Activated CD8-positive, alpha-beta memory T cell treated with anti-CD3 and anti-CD28 coated beads, Interleukin-2, amount 50 U/mL, for 48 hours (primary cell): ENCODE measurements around the gene SLC66A2.
"Not testable (repeated sequence)": the region's sequence is repeated elsewhere in the genome, so short reads cannot be mapped to it uniquely, and the experiment has no call there.

Experiments used
- DNase-seq: peaks from one replicate; pipeline ENCODE4 v3.0.0-alpha.2; 2020

SLC66A2 gene

DNA sequence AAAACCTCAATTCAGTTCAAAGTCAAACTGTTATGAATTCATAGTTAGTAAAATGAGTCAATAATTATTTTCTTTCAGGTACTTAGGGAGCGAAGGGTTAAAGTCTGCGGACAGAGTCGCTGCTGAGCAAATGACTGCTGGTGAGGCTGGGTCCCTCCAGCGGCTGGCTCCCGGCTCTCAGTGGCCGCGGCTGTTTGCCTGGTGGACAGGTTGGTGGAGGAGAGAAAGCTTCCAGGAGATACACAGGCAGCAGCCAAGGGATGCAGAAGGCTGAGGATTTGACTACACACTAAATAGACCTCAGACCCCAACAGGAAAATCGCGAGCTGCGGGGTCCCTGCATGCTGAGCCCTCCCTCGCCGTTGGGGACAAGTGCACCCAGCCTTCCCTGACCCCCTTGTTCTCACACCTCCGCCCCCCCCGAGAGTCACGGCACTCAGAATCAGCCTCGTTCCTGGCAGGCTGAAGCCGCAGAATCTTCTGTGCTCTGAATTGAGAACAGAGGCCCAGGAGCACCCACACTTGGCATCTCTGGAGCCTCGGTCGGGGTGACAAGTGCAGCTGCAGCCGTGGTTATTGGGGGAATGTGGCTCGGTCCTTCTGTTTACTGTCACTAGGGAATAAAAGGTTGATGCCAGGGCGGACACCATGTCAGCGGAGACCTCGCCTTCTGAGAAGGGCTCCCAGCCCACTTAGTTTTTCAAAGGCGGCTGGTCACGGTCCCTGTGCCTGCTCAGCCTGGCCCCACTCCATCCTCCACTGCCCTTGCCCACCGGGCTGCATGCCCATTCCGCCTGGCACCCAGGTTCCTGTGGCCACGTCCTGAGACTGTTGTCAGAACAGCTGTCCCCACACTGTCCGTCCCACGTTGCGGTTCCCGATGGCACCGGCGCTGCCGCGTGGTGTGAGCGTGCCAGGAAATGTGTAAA is 74.0 kb downstream of the SLC66A2 start:
- DNase-seq, result no peak

DNA sequence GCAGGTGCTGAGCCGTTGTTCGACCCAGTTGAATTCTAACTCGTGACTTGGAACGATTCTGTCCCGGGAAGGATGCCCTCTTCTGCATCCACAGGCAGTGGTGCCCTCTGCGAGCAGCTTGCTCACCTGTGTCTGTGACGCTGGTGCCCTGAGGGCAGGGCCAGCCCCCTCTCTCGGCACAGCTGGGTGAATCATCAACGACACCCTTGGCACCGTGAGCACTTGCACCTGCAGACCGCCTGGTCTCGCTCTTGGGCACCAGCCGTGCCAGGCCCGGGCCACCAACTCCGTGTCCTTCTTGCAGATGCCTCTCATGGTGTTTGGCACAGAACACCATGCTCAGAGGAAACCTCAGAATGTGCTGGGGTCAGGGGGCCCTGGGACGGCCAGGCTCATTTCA is 75.0 kb downstream of the SLC66A2 start:
- no peak for DNase-seq

DNA sequence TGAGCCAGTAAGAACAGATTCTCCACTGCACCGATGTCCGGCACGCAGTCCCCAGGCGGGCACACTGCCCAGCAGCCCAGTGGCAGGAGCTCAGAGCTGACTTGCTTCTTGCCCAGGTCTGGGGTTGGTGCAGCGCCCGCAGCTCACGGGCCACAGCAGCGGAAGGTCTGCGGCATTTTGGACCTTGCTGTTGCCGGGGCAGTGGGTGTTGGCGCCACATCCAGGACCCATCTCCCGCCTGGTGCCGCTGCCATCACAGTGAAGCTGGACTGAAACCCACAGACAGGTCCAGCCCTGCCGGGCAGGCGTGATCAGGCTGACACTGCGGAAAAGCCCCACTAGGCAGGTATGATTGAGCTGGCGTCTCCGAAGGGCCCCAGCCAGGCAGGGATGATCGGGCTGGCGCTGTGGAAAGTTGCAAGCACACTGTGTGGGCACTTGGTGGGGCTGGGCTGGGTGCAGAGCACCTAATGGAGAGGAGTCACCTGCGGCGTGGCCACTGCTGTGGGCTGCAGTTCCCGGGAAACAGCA is 75.5 kb downstream of the SLC66A2 start:
- DNase-seq, result peak; percentile 25

DNA sequence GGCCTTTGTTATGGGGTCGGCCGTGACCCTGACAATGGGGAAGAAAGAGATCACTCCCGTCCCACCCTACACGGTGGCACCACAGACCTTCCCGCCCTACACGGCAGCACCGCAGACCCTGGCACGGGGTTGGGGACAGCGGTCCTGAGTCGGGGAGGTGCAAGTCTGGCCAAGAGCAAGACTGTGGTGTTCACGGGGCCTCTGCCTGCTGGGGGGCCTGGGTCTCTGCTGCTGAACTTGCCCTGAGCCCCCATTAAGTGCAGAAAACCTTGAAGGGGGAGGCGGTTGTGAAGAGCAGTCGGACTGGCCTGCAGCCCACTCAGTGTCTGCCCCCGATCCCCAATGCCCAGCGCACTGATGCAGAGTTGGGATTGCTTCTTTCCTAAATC is 75.9 kb downstream of the SLC66A2 start:
- no peak for DNase-seq

DNA sequence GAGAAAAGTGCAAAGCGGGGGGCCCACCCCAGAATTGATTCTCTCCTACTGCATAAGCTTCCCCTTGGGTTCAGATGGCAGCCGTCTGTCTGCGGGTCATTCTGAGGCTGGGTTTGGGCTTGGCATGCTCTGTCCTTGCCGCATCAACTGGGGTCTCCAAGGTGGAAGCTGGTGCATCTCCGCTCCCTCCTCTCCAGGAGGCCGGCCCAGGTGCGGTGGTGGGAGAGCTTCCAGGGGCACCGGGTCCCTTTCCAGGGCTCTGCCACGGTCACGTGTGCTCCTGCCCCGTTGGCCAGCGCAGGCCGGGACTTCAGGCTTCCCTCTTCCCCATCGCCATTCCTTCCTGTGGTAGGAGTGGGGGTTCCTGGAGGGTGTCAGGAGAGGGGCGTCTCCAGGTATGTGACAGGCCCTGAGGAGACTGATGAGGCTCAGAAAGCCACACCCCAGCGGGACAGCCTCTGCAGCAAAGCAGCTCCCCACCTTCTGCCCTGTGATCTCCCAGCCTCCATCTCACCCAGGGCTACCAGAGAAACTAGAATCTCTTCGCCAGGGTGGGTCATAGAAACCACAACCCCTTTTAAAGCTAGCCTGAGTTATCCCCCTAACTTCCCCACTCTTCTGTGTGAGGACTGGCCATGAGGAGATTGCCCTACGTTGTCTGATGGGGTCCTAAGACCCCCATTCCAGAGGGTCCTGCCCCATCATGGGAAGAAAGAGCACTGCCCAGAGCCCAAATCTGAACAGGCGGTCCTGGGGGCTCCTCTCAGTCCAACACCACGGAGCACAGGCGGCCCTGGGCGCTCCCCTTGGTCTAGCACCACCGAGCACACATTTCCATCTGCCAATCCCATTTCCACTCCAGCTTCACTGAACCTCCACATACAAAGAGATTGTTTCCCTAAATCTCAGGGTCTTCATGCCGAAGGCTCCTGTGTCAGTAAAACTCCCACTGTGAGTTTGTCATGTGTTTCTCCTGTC is 76.6 kb downstream of the SLC66A2 start:
- DNase-seq, result no peak

DNA sequence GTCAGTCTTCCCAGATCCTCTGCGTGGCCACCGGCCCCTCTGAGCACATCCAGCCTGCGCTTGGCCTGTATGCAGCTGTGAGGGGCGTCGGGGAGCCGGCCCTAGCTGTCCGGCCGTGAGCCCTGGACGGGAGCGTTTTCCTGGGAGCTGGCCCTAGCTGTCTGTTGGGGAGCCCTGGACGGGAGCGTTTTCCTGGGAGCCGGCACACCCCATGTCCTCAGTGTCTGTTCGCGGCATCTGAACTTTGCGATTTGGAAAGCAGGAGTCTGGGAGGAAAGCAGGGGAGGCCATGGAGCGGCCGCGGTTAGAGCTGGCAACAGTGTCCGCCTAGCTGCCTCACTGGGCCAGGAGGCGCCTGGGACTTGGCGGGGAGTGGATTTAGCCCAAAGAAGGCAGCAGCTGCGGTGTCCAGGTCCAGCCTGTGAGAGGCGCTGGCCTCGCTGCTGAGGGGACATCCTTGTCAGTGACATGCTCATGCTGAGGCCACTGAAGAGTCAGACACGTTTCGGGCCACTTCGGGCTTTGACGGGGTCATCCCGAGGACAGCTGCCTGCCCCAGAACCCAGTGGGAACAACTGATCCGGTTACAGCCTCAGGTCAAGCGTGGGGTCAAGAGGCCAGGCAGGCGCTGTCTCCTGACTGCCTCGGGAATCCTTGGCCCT is 77.9 kb downstream of the SLC66A2 start:
- DNase-seq, result no peak

DNA sequence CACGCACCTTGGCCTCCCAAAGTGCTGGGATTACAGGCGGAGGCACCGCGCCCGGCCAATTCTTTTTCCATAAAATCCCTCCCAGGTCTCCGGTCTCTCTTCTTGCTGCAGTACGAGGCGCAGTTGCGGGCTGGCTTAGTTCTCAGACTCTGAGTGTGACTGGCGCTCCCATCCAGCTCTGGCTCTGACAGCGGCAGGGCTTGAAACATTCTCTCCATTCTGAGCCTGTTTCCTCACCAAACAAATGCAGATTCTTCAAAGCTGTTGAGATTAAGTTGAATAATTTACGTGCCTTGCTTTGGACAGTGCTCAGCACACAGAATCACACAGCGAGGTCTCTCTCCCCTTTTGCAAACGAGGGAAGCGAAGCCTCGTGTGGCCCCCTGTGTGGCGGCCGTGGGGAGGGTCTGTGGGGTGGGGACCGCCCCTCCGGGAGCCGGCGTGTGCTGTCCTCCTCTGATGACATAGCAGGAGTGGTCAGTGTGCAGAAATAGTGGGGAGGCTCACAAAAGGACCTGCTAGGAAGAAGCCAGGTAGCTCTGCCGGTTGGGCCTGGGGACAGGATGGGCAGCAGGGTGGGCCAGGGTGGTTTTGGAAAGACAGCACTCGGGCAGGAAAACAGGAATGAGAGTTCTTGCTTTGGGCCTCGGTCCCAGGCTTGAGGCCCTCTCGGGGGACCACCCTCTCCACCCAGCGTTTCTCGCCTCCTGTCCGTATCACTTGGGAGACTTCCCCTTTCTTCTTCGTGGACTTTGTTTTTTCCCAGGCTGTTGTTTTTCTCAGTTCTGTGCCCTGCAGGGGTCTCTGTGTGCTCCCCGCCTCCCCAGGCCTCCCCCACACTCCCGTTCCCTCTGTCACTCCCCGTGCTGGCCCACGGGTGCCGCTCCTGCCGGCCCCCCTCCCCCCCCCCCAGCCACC is 78.7 kb downstream of the SLC66A2 start:
- peak; percentile 34 for DNase-seq

DNA sequence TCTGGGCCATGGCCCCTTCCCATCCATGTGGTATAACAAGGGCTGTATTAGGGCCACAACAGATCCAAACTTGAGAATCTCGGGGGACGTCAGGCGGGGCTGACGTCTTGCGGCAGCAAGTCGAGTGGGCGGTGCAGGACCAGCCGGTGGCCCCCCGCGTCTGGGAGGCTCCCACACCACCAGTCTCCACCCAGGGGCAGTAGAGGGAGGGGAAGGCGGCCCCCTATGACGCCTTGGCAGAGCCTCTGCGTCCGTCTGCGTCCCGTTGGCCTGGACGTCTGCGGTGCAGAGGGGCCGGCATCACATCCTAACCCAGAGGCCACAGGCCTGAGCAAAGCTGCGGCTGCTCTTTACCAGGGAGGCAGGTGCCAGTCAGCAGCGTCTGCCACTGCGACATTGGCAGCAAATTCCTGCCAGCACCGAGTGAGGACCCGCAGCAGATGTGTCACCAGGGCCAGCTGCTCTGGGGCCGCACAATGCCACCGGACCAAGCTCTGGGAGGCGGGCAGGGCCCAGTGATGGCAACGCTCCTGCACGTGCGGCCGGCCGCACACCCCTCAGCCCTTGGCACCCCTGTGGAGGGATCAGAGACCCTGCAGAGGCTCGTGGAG is 79.9 kb downstream of the SLC66A2 start:
- DNase-seq, result peak; percentile 45

DNA sequence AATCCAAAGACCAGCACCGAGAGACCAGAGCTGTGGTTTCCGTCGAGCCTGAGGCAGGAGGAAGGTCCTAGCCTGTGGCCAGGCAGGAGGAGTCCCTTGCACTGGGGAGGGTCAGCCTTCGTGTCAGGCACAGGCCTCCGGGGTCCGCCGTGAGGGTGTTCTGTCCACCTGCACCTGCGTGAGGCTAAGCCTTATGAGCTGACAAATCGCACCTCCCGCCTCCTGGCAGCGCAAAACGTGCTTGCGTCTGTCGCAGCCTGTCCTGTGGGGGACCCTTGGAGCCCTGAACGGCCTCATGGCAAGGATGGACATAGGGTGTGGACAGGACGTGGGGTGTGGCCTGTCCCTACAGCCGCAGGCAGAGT is 80.4 kb downstream of the SLC66A2 start:
- peak; percentile 43 for DNase-seq

DNA sequence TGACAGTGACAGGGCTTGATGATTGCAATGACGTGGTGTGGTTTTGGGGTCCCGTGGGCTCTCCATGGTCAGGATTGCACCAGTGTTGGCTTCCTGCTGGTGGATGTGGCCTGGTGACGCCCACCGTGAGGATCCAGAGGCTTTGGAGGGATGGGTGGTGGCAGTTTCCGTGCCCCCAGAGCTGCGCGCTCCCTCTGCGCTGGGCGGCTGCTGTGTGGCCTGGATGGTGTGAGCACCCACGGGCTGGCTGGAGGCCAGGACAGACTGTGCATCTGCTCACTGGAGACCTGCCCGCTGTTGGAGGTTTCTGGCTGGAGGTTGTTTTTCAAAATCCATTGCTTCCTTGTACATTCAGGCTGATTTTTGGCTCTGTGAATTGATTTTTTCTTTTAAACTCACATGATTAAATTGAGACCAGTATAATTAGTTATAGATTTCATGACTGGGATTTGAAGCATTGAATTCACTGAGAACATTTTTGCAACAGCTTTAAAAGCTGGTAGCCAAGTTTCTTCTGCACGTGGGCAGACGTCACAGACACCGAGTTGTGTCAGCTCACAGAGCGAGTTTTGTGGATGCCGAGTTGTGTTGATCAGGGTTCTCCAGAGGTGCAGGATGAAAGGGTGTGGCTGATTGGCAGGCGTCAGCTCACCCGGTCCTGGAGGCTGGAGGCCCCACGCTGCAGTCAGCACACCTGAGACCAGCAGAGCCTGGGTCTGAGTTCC is 81.0 kb downstream of the SLC66A2 start:
- DNase-seq, result peak; percentile 40

DNA sequence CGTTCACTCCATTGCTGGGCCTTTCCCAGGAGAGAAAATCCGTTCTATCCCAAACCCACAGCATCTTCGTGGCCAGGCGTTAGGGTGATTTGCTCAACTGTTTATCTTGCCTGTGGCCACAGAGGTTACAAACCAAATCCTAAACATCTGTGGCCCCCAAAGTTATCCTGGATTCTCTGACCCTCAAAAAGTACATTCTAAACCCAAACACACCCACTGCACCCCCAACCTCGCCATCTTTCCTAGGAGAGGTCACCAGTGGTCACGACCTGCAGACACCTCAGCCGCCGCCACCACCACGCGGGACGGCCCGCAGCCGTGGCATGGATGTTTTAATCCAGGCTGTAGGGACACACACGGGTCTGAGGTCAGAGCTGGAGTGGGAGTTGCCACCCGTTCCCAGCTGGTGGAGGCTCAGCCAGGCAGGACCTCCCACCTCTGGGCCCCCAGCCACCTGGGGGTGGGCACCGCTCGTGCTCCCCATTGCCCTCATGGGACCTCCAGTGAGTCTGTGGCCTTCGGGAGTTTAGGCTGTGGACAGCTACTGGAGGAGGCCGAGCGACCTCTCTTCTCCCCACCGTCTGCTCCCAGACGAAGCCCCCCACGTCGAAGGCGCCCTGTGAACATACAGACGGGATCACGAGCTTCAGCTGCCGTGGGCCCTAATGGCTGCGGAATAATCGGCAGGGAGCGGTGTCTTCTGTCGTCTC is 81.7 kb downstream of the SLC66A2 start:
- DNase-seq, result peak; percentile 38

DNA sequence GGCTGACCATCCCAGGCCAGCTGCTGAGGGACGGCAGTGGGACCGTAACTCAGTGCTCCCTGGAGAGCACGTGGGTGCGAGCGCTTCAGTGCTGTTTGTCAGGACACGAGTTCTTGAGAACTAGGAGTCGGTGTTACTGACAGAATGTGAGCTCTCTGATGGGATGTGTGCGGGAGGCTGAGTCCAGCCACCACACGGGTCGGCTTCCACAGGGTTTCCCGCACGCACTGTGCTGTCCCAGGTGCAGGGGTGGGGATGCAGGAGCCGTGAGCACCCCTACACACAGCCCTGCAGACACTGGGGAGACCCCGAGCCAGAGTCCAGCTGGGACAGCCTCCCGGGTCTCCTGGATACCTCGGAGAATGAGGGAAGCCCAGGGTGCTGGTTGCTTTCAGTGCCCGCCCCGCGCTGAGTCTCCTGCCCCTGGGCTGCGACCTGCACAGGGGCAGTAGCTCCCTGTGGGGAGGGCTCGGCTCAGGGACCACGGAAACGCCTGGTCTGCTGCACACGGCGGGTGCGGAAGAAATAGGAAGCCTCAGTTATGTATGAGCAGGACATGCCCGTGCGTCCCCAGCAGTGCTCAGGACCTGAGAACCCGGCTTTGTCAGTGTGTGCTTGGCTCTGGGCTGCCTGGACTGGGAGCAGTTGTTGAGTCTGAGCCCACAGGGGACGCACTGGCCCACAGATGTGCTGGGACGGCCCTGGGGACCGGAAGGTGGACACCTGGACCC is 82.5 kb downstream of the SLC66A2 start:
- peak; percentile 41 for DNase-seq

DNA sequence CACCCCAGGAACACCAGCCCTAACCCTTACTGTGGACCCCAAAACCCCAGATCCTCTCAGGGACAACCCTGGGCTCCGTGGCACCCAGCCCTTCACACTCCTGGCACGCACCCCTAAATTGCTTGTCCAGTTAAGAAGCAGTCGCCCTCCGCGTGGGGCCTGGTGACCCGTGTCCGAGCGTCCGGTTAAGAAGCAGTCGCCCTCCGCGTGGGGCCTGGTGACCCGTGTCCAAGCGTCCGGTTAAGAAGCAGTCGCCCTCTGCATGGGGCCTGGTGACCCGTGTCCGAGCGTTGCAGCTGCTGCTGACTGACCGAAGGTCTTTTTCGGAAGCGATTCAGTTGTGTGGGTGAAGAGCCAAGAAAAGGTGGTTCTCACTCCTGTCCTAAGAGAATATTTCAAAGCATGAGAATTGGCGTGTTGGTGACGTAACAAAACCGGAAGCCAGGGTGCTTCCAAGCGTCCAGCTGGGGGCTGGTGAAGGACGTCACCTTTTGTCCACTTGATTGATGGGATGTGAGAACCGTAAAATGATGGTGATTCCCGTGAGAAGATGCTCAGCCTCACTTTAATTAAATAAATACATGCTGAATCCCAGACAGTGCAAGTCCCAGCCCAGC is 83.2 kb downstream of the SLC66A2 start:
- DNase-seq, result peak; percentile 34

DNA sequence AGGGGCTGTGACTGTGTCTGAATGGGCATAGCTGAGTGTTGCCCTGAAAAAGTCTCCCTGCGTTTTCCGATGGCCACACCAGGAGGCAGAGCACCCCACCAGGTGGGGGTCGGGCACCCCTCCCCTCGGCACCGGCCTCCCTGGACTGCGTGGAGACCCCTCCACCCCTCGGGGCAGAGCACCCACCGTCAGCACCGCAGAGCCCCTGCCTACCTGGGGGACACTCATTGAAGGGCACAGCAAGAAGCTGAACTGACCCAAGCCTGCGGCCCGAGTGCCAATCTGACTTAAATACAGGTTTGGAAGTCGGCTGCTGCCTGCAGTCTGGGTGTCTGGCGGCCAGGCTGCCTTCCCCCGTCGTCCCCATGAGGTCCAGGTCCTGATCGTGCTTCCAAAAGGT is 83.8 kb downstream of the SLC66A2 start:
- DNase-seq, result no peak

DNA sequence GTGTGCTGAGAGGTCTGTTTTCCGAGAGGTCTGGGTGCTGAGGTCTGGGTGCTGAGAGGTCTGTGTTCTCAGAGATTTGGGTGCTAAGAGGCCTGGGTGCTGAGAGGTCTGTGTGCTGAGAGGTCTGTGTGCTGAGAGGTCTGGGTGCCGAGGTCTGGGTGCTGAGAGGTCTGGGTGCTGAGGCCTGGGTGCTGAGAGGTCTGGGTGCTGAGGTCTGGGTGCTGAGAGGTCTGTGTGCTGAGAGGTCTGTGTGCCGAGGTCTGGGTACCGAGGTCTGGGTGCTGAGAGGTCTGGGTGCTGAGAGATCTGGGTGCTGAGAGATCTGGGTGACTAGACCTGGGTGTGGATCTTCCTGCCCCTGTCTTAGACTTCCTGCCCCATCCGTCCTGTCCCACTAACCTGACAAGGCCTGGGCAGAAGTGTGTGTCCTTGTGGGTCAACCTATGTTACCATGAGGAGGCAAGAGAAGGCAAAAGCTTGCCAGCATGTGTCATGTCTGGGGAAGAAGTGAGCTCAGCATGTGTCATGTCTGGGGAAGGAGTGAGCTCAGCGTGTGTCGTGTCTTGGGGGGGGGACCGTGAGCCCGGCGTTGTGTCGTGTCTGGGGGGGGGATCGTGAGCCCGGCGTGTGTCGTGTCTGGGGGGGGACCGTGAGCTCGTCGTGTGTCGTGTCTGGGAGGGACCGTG is 84.4 kb downstream of the SLC66A2 start:
- peak; percentile 43 for DNase-seq

DNA sequence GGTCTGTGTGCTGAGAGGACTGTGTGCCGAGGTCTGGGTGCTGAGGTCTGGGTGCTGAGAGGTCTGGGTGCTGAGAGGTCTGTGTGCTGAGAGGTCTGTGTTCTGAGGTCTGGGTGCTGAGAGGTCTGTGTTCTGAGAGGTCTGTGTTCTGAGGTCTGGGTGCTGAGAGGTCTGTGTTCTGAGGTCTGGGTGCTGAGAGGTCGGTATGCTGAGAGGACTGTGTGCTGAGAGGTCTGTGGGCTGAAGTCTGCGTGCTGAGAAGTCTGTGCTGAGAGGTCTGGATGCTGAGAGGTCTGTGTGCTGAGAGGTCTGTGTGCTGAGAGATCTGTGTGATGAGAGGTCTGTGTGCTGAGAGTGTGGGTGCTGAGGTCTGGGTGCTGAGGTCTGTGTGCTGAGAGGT is 85.5 kb downstream of the SLC66A2 start:
- DNase-seq, result not testable (repeated sequence)

DNA sequence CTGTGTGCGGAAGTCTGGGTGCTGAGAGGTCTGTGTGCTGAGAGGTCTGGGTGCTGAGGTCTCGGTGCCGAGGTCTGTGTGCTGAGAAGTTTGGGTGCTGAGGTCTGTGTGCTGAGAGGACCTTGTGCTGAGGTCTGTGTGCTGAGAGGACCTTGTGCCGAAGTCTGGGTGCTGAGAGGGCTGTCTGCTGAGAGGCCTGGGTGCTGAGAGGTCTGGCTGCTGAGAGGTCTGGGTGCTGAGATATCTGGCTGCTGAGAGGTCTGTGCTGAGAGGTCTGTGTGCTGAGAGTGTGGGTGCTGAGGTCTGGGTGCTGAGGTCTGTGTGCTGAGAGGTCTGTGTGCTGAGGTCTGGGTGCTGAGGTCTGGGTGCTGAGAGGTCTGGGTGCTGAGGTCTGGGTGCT is 86.5 kb downstream of the SLC66A2 start:
- DNase-seq, result peak; percentile 26
